Activated naive CD8-positive, alpha-beta T cell treated with anti-CD3 and anti-CD28 coated beads, Interleukin-2, amount 50 U/mL, for 16 hours (primary cell): ENCODE data around the gene PLA2G7.

ENCODE experiments used
- DNase-seq: peaks from one replicate; pipeline ENCODE4 v3.0.0-alpha.2; 2020; ENCODE audit warnings: low read depth, low spot score

Gene PLA2G7

GRCh38 chr6:46688966-46689335 is 46.2 kb downstream of the PLA2G7 start:
- no peak for DNase-seq

GRCh38 chr6:46688117-46688965 is 46.8 kb downstream of the PLA2G7 start:
- DNase-seq = no peak

GRCh38 chr6:46687619-46688097 is 47.5 kb downstream of the PLA2G7 start, which contains the start of gene TDRD6:
Gene TDRD6 (plus strand): TSS chr6:46687885. CDS start chr6:46688129, 244 bp downstream.
- DNase-seq = no peak

- DNase-seq = no peak
Measured at GRCh38 chr6:46684771-46685170, 50.4 kb downstream of the PLA2G7 start.

DNA sequence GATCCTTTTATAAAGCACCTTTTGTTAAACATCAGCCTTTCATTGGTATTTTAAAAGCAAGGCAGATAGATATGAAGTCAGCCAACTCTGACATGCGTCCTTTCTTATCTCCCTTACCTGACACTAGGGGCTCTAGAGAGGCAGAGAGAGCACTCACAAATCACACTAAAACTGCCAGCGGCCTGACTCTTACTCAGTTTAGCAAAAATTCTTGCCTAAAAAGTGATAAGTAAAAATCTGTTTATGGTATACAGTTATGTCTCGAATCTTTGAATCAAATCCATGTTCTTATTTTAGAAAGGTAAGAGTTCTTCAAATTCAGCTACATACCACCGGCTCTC is 57.9 kb downstream of the PLA2G7 start:
- DNase-seq = no peak

- DNase-seq = no peak
Measured at GRCh38 chr6:46676604-46677313, 58.4 kb downstream of the PLA2G7 start.

DNA sequence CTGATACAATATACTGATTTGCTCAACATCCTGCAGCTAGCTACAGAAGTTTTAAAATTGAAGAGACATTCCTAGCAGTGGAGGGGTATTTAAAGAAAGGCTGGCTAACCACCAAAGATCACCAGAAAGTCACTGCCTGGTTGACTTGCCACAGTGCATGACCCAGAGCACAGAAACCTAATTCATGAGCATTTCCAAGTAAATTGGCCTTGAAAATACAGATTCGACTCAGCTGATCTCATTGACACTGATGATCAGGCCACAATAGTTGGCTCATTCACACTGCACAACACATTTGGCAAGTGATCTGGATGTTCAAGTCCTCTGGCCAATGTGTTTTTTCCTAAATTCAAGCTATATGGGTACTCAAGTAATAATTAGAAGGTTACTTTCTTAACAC is 60.8 kb downstream of the PLA2G7 start:
- DNase-seq = no peak

- DNase-seq = no peak
Measured at GRCh38 chr6:46667377-46667776, 67.8 kb downstream of the PLA2G7 start.

DNA sequence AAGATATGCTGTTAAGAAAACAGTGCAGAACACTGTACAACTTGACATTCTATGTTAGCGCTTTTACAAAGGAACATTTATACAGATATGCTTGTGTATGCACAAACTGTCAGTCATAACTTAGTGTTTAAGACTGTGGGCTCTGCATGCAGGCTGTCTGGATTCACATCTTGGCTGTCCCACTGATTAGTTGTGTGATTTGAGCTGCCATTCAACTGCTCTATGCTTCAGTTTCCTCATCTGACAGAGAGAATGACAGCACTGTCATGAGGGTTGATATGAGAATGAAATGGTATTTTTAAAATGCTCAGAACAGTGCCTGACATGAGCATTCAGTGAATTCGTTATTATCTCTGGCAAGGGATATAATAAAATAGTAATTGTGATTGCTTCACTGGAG is 73.7 kb downstream of the PLA2G7 start:
- DNase-seq = no peak

GRCh38 chr6:46657642-46658041 is 77.5 kb downstream of the PLA2G7 start:
- DNase-seq = no peak

GRCh38 chr6:46655803-46656202 is 79.4 kb downstream of the PLA2G7 start:
- no peak for DNase-seq
